ENCODE results near the gene TNKS1BP1. TPM values are rescaled to one million over a fixed set of nuclear protein-coding genes. Genes with fewer than 3 reads are reported as not detected.

The TNKS1BP1 gene
- total RNA-seq, 1 donor from 2014 or later, result 122 TPM

DNA sequence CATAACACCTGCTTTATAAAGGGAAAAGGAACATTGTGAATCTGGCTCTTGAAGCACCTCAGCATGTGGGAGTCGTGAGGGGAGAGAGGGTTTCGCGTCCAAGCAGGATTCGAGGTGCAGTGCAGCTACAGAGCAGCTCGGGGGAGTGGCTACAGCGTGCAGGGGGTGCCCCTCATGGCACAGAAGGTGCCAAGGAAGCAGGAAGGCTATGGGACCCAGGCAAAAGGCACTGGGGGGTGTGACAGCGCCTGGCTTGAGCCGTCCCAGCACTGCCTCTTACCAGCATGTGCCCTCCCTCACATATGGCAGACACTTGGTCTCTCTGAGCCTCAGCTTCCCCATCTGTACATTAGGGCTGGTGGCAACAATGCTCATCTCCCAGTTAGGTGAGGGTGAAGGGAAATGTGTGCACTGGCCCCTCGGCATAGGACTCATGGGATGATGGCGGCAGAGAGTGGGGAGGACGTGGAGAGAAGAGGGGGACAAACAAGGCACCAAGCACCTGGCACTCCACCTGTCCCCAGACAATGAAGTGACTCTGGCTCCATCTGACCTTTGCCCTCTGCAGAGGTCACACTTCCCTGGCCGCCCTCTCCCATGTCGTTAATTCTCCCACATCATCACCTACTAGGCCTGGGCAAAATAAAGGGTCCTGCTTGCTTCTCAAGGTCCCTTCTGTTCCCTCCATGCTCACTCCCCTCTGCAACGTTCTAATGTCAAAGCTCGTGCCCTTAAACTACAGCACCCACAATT, 10.4 kb downstream of the TNKS1BP1 start:
- TF ChIP-seq, protein P1, sequence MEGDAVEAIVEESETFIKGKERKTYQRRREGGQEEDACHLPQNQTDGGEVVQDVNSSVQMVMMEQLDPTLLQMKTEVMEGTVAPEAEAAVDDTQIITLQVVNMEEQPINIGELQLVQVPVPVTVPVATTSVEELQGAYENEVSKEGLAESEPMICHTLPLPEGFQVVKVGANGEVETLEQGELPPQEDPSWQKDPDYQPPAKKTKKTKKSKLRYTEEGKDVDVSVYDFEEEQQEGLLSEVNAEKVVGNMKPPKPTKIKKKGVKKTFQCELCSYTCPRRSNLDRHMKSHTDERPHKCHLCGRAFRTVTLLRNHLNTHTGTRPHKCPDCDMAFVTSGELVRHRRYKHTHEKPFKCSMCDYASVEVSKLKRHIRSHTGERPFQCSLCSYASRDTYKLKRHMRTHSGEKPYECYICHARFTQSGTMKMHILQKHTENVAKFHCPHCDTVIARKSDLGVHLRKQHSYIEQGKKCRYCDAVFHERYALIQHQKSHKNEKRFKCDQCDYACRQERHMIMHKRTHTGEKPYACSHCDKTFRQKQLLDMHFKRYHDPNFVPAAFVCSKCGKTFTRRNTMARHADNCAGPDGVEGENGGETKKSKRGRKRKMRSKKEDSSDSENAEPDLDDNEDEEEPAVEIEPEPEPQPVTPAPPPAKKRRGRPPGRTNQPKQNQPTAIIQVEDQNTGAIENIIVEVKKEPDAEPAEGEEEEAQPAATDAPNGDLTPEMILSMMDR (conservative IDR thresholded peaks at IDR 0.05), result no peak
- no peak for DNase-seq (ENCODE audit: extremely low spot score, unreplicated experiment)
- H3K4me1 Mint-ChIP-seq (ENCODE audit: unreplicated experiment), result peaks cover 23% of the 10 kb centered on the region
- H3K4me3 Mint-ChIP-seq, result no peak overlapping the region
- peaks cover 26% of the 10 kb centered on the region for H3K36me3 Mint-ChIP-seq
- H3K27ac Mint-ChIP-seq, result peak overlapping the region; percentile 23
- H3K27me3 Mint-ChIP-seq, result no peaks in the 10 kb centered on the region
- no peaks in the 10 kb centered on the region for H3K9me3 Mint-ChIP-seq

DNA sequence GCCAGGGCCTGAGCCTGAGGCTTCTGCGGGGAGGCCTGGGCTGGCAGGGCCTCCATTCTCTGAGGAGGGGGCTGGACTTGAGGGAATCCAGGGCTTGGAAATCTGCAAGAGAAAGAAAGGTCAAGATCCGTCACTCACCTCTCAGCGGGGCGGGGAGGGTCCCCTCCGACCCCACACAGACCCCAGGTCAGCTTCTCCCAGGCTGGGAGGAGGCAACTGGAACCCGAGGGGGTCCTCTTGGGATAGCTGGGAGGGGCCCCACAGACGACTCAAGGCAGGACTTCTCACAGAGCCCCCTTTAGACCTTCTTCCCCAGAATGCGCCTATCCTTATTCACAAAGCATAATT, 11.0 kb downstream of the TNKS1BP1 start:
- DNase-seq (ENCODE audit: extremely low spot score, unreplicated experiment), result no peak
- TF ChIP-seq, protein P1 (conservative IDR thresholded peaks at IDR 0.05), result no peak
- Mint-ChIP-seq H3K27ac (peak overlapping the region; percentile 23), H3K9me3 (no peaks in the 10 kb centered on the region), H3K4me3 (no peak overlapping the region), H3K27me3 (no peaks in the 10 kb centered on the region), H3K36me3 (peaks cover 27% of the 10 kb centered on the region), H3K4me1 (ENCODE audit: unreplicated experiment) (peaks cover 27% of the 10 kb centered on the region)

DNA sequence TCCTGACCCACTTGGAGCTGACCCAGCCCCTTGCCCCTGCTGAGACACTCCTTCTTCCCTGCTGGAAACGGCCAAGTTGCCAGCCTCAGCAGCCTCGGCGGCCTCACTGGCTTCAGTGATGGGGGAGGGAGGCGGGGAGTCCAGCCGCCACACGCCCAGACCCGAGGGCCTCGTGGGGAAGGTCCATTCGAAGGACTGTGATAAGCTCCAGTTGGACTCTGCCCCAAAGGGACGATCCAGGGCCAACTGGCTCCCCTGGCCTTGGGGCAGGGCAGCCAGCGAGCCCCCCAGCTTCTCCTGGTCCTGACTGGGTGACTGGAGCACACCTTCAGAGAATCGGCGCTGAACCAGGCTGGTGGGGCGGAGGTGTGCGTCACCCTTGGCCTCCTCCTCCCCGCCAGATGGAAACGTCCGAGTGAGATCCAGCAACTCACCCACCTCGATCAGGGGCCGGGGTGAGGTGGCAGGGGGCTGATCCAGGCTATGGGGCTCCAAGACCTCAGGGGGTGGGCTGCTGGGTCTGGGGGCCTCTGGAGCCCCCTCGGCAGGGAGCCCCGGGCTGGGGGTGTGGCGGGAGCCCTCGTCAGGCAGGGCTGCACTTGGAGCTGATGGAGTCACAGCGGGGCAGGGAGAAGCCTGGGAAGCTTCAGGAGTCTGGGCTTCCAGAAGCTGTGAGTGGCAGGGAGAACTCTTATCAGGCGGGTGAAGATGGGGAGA, 11.5 kb downstream of the TNKS1BP1 start:
- Mint-ChIP-seq H3K27ac (no peak overlapping the region), H3K9me3 (no peaks in the 10 kb centered on the region), H3K27me3 (no peaks in the 10 kb centered on the region), H3K4me3 (no peak overlapping the region), H3K36me3 (peaks cover 29% of the 10 kb centered on the region), H3K4me1 (ENCODE audit: unreplicated experiment) (peaks cover 27% of the 10 kb centered on the region)
- TF ChIP-seq, protein P1 (conservative IDR thresholded peaks at IDR 0.05), result no peak
- DNase-seq (ENCODE audit: extremely low spot score, unreplicated experiment), result no peak

DNA sequence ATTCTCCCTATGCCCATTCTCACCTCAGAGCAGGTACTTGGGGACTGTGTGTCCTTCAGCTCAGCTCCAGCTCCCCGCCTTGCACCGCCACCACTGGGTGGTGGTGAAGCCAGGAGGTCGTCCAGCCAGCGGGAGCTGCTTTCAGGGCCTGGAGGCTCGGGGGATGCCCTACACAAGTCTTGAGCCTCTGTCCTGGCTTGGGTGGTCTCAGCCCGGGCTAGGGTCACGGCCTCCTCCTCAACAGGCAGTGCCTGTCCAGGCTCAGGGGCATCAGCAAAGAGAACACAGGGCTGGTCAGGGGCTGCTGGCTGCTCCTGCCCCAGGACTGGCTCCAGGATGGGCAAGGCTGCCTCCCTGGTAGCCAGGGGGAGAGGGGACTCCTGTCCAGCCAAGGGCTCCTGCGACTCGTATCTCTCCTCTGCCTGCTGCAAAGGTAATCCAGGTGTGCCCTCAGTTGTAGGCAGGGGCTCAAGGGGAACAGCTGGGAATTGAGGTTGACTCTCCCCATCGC, 12.2 kb downstream of the TNKS1BP1 start:
- H3K27me3 Mint-ChIP-seq, result no peaks in the 10 kb centered on the region
- no peak for DNase-seq (ENCODE audit: extremely low spot score, unreplicated experiment)
- TF ChIP-seq, protein P1 (conservative IDR thresholded peaks at IDR 0.05), result no peak
- peaks cover 29% of the 10 kb centered on the region for H3K4me1 Mint-ChIP-seq (ENCODE audit: unreplicated experiment)
- H3K36me3 Mint-ChIP-seq, result peaks cover 33% of the 10 kb centered on the region
- peak overlapping the region; percentile 81 for H3K4me3 Mint-ChIP-seq
- H3K27ac Mint-ChIP-seq, result peak overlapping the region; percentile 71
- no peaks in the 10 kb centered on the region for H3K9me3 Mint-ChIP-seq

DNA sequence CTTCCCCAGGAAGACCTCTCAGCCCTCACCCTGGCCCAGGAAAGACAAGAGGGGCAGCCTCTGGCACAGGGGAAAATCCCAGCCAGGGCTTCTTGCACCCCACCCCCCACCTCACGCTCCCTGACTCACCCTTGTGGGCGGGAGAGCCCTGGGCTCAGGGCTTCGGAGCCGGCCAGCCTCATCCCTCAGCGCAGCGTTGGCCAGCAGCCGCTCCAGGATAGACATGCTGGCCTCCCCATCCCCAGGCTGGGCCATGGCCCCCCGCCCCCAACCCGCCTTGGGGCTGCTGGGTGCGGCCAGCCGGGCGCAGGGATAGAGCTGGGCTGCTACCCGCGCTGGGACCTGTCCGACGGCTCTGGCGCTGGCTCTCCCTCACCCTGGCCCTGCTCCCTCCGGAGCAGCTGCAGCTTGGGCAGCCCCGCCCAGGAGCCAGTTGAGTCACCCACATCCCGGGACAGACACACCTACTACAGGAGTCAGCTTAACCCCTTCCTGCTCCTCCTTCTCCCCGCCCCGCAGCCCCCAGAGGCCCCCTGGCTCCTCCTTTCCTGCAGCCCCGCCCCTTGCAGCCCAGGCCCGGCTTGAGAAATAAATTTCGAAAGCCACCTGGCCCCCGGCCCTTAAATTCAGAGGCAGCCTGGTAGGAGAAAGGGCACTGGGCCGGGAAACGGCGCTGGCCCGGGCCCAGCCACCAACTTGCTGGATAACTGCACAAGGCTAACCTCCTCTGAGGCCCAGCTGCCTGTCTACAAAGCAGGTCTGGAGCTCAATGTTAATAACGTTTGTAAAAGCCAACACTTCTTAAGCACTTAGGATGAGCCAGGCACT, 13.4 kb downstream of the TNKS1BP1 start:
- peak; percentile 82 for DNase-seq (ENCODE audit: extremely low spot score, unreplicated experiment)
- H3K4me1 Mint-ChIP-seq (ENCODE audit: unreplicated experiment), result peaks cover 41% of the 10 kb centered on the region
- no peaks in the 10 kb centered on the region for H3K27me3 Mint-ChIP-seq
- peak overlapping the region; percentile 71 for H3K27ac Mint-ChIP-seq
- H3K9me3 Mint-ChIP-seq, result no peaks in the 10 kb centered on the region
- TF ChIP-seq, protein P1 (conservative IDR thresholded peaks at IDR 0.05), result no peak
- peaks cover 37% of the 10 kb centered on the region for H3K36me3 Mint-ChIP-seq
- peak overlapping the region; percentile 81 for H3K4me3 Mint-ChIP-seq

Data from type B pancreatic cell (in vitro differentiated cells).